ENCODE data around the gene PPM1N.
"Not testable (repeated sequence)": the region's sequence is repeated elsewhere in the genome, so short reads cannot be mapped to it uniquely, and the experiment has no call there.

Gene PPM1N

DNA sequence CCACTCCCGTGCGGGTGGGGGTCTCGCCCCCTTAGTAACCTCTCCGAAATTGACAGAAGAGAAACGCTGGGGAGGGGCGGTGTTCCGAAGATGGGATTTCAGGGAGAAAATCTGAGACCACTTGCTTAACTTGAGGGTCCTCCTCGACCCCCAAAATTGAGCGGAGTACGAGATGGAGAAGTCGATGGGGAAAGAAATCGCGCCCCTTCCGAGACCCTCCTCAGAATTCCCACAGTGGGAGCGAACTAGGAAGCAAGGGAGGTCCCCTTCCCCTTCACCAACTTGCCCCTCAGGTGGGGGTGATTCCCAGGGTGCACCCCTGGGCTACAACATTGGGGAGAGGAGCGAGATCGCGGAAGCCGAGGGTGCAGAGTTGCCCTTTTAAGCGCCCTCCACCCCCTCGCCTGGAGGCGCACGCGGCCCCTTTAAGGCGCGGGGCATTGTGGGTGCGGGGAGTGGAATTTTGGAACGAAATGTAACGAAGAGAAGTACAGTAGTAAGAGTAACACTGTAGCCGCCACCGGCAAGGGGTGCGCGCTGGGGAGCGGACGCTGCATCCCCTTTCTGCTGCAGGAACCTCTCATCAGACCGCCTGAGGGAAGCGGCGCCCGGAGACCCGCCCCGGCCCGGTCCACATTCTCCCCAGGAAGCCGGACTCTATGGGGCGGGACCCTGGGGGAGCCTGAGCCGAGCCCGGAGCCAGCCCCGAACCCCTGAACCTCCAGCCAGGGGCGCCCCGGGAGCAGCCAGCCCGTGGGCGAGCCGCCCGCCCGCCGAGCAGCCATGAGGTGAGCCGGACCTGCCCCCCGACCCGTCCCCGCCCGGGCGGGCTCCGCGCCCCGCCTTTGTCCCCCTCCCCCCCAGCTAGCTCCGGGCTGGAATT lies 9.0 kb downstream of the PPM1N start, which contains the start of gene VASP:
Gene VASP (plus strand): TSS at position 491 of the 883 bp plus-strand sequence. CDS start 293 bp downstream, at position 784.
- peak in 57 of 58 donors; percentile 11 to 87 (median 68) for DNase-seq

DNA sequence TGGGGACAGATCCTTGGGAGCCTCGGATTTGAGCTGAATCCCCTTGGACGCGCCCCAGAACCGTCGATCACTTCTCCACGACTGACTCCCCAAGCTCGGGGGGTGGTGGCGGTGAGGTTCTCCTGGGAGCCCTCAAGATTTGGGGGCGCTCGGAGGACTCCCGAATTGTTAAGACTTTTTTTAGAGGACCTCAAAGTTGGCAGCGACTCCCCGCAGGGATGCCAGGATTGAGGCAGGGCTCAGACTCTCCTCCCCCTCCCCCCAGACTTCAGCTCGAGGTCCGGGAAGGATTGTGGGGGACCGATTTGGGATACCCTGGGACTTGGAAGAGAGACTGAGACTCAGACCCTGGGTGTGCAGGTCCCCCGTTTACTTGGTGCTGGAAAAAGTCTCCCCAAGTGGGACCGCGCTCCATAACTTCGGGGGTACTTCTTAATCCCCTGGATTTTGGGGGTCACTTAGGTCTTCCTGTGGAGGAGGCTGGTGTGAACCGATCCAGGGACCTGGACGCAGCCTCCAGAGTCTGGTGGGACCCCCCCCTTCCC lies 9.7 kb downstream of the PPM1N start:
- no peak for DNase-seq

DNA sequence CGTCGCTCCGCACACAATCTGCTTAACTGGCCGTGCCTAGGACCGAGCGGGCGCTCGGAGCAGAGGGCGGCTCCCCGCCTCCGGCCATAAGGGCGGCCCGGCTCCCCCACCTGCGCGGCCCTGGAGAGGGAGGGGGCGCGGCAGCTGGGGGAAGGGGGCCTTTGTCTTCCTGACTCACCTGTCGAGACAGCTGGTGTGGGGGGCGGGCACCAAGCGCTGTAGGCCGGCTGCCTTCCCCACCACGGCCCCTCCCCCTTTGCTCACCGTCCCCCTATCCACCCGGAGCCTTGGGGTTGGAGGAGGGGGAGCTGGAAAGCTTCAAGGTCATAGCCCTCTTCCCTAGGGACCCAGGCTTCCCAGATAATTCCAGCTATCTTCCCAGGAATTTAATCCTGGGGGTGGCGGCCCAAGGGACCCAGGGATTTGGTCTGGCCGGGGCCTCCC lies 10.2 kb downstream of the PPM1N start:
- DNase-seq, result no peak

DNA sequence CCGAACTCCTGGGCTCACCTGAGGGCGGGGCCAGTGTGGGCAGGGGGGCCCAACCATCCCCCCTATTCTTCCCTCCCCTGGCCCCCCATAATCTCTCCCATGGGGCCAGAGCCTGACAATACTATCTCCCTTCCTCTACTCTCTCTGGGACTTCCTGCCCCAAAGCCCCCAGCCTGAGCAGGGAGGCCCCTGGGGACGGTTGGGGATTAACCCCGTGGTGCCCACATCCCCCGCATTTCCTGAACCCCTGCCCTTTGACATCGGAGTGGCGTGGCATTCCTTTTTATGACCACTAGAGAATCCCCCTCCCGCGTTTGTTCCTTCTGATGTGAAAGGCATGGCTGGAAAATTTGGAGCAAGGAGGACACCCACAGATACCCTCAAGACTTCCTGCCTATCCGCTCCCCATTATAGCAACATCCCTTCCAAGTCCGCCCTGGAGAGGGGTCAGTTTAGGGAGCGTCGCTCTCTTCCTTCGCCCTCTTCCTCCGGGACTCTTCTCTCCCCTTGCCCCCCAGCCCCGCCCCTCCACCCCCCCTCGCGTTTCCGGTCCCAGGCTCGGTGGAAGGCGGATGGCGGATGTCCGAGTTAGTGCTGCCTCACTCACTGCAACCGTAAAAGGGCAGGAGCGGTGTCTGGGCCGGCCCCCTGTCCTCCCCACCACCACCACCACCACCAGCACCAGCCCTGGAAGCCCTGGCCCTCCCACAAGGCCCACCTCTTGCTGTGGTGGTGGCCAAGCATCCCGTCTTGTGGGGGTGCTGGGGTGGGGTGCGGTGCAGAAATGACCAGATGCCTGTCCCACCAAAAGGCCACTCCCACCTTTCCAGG lies 10.8 kb downstream of the PPM1N start:
- DNase-seq, result peak in 11 of 58 donors; percentile 6 to 30 (median 17)

DNA sequence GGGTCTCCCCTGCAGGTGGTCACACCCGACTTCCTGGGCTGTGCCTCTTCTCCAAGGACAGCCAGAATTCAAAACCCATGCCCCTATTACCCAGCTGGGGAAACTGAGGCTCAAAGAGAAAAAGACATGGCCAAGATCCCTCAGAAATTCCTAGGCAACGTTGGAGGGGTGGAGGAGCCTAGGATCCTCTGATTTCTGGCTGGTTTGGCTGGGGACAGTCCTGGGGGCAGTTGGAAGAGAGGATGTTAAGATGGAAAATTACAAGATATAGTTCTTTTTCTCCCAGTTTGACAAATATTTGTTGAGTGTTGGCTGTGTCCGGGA lies 11.4 kb downstream of the PPM1N start:
- no peak for DNase-seq

DNA sequence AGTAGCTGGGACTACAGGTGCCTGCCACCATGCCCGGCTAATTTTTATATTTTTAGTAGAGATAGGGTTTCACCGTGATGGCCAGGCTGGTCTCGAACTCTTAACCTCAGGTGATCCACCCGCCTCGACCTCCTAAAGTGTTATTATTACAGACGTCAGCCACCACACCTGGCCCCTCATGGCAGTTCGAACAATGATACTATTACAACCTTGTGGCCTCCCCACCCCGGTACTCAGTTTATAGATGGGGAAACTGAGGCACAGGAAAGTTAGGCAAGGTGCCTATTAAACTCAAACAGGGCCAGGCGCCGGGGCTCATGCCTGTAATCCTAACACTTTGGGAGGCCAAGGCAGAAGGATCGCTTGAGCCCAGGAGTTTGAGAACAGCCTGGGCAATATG lies 12.1 kb downstream of the PPM1N start:
- DNase-seq, result not testable (repeated sequence)

DNA sequence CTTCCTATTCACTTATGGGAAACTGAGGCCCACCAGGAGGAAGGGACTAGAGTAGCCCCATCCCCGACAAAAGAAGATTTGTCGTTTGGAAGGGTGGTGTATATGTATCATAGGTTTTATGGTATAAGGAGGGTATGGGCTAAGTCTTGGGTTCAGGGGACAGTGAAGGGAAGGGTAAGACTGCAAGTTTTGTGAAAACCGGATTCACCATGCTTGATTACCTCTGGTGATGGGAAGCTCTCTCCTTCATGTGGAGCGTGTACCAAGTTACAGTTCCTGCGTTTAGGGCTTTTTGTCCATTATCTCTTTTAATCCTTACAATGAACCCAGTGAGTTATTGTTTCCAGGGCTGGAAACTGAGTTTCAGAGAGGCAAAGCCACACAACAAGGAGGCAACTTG lies 12.8 kb downstream of the PPM1N start:
- DNase-seq, result no peak

DNA sequence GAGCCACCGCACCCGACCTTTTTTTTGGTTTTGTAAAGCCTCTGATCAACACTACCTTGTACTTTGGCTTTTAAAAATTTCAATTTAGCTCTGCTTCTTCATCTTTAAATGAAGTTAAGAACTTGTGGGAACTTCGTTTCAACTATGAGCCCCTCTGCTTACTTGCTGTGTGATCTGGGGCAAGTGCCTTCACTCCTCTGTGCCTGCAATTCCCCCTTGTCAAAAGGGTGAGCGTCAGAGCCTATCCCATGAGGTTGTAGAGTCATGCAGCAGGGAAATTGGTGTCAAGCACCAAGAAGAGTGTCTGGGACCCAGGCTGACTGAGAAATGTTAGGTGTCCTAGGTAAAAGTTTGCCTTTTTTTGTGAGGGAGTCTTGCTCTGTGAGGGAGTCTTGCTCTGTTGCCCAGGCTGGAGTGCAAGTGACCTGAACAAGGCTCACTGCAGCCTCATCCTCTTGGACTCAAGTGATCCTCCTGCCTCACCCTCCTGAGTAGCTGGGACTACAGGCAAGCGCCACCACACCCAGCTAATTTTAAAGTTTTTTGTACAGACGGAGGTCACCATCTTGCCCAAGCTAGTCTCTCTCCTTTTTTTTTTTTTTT lies 14.7 kb downstream of the PPM1N start:
- no peak for DNase-seq

DNA sequence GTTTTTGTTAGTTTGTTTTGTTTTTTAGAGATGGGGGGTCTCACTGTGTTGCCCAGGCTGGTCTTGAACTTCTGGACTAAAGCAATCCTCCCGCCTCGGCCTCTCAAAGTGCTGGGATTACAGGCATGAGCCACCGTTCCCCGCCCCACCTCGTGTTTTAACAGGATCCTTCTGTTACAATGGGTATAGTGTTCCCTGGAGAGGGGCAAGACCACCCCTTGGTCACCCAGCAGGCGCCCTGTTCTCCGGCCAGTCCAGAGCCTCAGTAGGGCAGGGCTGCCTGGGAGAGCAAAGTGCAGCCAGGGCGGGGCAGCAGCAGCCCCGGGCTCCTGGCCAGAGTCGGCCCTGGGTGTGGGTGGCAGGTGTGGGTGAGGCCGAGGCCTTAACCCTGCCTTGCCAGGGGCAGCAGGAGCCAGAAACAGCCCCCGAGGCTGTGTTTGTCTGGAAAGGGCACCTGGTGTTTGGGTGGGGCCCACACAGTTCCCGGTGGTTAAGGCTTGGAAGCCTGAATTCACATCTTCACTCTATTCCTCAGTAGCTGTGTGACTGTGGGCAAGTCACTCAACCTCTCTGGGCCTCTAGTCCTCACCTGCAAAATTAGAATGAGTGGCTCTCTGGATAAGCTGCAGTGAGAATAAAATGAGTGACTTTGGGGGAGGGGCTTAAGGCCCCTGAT lies 16.3 kb downstream of the PPM1N start:
- DNase-seq, result no peak

DNA sequence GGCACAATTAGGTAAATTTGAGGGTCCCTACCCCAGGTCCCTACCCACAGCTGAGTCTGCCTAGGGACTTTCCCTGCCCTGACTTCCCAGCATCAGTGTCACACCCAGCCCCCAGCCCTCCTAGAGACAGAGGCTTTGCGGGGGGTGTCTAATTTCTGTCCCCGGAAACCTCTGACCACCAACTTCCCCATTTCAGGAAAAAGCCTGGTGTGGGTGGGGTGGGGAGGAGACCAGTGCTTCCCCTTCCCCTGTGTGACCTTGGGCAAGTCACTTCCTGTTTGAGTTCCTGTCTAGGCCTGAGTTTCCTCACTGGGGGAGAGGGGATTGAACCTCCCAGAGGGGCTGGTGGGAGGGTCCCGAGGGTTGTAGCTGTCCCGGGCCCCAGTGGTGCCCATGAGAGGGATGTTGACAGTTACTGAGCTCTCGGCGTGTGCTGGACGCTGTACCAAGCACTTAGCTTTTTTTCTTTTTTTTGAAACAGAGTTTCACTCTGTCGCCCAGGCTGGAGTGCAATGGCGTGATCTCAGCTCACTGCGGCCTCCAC lies 16.9 kb downstream of the PPM1N start:
- peak in 16 of 58 donors; percentile 6 to 38 (median 29) for DNase-seq

DNA sequence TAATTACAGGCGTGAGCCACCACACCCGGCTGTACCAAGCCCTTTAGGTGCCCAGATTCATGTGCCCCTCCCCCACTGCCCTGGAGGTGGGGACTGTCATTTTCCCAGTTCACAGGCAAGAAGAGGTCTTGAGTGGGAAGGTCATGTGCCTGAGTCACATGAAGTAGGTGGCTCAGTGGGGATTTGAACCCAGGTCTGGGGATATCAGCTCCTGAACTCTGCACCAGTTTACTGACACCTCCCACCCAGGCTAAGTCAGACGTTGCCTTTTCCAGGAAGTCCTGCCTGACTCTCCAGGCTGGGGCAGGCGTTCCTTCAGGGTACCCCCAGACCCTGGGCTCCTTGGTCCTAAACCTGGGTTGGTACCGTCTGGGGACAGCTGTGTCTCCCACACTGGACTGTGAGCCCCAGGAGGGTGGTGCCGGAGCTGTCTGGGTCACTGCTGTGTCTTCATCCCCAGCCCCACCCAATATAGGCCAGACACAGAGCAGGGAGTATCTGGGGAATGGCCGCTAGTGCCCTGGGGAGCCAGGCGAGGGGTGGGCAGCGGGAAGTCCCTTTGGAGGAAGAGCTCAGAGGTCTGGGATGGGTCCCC lies 17.7 kb downstream of the PPM1N start:
- DNase-seq, result no peak

DNA sequence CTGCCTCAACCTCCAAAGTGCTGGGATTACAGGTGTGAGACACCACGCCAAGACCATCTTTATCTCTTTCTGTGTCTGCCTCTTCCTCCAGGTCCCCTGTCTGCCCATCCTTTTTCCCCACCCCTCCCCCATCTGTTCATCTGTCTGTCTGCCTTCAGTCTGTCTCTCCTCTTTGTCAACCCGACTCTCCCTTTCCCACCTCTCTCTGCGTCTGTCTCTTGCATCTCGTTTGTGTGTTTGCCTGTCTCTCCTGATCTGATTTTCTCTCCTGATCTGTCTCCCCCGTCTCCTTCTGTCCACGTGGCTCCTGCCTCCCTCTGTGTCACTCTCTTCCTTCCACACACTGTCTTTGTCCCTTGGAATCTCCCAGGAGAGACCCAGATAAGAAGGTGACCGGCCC lies 19.0 kb downstream of the PPM1N start:
- no peak for DNase-seq

DNA sequence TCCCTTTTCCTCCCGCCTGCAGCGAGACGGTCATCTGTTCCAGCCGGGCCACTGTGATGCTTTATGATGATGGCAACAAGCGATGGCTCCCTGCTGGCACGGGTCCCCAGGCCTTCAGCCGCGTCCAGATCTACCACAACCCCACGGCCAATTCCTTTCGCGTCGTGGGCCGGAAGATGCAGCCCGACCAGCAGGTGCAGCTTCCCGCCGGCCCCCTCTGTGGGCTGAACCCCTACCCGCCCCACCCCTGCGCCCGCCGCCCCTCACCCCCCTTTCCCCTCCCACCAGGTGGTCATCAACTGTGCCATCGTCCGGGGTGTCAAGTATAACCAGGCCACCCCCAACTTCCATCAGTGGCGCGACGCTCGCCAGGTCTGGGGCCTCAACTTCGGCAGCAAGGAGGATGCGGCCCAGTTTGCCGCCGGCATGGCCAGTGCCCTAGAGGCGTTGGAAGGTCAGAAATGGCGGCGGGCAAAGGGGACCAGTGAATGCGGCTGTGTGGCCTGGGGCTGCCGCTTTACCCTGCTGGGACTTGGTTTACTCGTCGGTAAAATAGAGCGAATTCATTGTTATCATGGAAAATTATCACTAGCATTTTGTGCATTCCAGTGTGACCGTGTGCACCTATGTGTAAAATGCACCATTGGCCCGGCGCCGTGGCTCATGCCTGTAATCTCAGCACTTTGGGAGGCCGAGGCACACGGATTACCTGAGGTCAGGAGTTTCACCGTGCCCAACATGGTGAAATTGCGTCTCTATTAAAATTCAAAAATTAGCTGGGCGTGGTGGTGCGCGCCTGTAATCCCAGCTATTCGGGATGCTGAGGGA lies 19.6 kb downstream of the PPM1N start:
- DNase-seq, result no peak

DNA sequence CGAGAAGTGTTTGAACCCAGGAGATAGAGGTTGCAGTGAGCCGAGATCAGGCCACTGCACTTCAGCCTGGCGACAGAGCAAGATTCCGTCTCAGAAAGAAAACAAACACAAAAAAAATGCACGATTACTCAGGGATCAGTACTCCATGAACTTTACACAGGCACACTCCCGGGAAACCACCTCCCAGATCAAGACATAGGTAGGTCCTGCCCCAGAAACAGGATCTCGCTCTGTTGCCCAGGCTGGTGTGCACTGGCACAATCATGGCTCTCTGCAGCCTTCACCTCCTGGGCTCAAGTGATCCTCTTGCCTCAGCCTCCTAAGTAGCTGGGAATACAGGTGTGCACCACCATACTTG lies 20.2 kb downstream of the PPM1N start:
- no peak for DNase-seq

DNA sequence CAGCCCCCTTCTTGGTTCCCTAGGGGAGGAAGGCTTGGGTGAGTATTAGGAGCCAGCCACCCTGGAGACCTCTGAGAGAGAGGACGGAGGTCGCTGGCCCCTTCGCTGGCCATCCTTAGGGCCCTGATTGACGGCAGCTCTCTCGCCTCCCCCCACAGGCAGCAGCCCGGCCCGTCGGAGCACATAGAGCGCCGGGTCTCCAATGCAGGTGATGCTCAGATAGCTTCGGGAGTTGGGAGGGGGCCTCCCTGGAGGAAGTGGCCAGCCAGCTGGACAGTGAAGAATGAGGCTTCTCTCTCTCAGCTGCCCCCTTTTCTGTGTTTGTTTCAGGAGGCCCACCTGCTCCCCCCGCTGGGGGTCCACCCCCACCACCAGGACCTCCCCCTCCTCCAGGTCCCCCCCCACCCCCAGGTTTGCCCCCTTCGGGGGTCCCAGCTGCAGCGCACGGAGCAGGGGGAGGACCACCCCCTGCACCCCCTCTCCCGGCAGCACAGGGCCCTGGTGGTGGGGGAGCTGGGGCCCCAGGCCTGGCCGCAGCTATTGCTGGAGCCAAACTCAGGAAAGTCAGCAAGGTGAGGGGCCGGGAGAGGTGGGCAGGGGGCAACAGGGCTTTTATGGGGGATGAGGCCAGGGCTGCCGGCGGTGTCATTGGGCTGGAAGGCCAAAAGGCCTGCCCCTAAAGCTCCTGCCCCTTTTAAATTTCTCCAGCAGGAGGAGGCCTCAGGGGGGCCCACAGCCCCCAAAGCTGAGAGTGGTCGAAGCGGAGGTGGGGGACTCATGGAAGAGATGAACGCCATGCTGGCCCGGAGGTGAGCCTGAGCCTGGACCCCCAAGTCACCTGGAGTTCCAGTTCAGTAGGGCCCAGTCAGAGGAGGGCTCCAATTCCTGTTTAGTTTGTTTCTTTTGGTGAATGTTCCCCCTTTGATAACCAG lies 24.0 kb downstream of the PPM1N start:
- no peak for DNase-seq

DNA sequence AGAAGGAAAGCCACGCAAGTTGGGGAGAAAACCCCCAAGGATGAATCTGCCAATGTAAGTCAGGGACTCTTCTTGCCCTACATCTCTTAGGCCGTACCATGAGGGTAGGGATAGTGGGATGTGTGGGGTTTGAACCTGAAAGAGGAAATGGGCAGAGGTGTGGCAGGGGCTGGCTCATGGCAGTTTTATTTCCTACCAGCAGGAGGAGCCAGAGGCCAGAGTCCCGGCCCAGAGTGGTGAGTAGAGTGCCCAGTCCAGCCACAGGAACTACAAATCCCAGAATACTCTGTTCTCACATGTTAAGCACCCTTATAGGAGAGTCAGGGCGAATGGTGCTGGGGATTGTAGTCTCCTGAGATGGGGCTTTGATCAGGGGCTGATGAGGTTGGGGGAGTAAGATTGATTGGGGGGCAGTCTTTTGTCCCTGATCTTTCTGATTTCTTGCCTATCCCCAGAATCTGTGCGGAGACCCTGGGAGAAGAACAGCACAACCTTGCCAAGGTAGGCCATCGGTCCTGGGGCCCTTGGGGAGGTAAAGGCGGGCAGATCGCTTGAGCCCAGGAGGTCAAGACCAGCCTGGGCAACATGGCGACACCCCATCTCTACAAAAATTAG lies 25.5 kb downstream of the PPM1N start:
- peak in 56 of 58 donors; percentile 11 to 89 (median 65) for DNase-seq

DNA sequence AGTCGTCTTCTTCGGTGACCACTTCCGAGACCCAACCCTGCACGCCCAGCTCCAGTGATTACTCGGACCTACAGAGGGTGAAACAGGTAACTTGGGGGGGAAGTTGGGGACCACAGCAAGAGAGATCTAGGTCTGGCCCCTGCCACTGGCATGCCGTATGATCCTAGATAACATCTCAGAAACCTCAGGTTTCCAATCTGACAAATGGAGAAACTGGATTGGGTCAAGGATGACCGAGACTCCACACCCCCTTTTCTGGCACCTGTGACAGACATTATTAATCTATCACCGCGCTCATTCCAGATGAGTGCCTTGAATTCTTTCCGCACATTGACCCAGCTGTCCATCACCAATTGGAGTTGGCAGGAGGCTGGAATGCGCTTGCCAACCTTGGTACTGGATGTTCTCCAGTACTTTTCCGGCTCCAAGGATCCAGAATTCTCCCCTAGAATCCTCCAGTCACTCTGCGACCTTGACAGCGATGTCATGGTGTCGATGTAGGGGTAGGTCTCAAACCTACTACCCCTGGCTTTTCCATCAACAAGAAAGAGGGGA lies 26.4 kb downstream of the PPM1N start:
- peak in 29 of 58 donors; percentile 9 to 69 (median 33) for DNase-seq
